Adrenal gland (tissue), 12 donors: ENCODE measurements around the gene DLEC1. TPM values are rescaled to one million over a fixed set of nuclear protein-coding genes. Genes with fewer than 3 reads are reported as not detected.
"Not testable (repeated sequence)": the region's sequence is repeated elsewhere in the genome, so short reads cannot be mapped to it uniquely, and the experiment has no call there.

Source experiments
- DNase-seq, 7 donors: peaks; one replicate each; pipeline ENCODE4 v3.0.0-alpha.2; 2019 to 2020
- H3K27ac ChIP-seq, 5 donors: fragments of 200-600 bp; sonication (generic) in 4 of 5; 1 replicate in 3 of 5; 2 replicates in 2 of 5; pipeline versions ENCODE4 v1.5.1 to v1.8.0; 2016 to 2020; ENCODE audit warnings: mild to moderate bottlenecking in 1 of 5
- H3K27me3 ChIP-seq: fragments of 200-600 bp; 2 replicates; pipeline ENCODE4 v1.8.0; 2021
- H3K36me3 ChIP-seq, 2 donors: fragments of 200-600 bp; replicated peaks in 1 of 2; 1 replicate in 1 of 2; 2 replicates in 1 of 2; pipeline versions ENCODE4 v1.5.1 to v1.8.0; 2018 to 2022
- H3K4me1 ChIP-seq, 2 donors: fragments of 200-600 bp; replicated peaks in 1 of 2; 1 replicate in 1 of 2; 2 replicates in 1 of 2; pipeline versions ENCODE4 v1.5.1 to v1.8.0; 2018 to 2021
- H3K4me3 ChIP-seq, 4 donors: fragments of 200-600 bp; sonication (generic) in 3 of 4; one replicate each; pipeline ENCODE4 v1.5.1; 2016 to 2018
- H3K9me3 ChIP-seq, 3 donors: fragments of 200-600 bp; sonication (generic) in 1 of 3; replicated peaks in 1 of 3; 1 replicate in 2 of 3; 2 replicates in 1 of 3; pipeline versions ENCODE4 v1.5.1 to v1.8.0; 2016 to 2021
- CTCF ChIP-seq, 6 experiments: fragments of 450-650 bp in 4 of 6; fragments of 200-600 bp in 2 of 6; sonication (generic) in 1 of 6; IDR thresholded peaks; 1 replicate in 5 of 6; 2 replicates in 1 of 6; pipeline versions ENCODE4 v1.5.1 to v1.8.0; 2016 to 2021; ENCODE audit warnings: antibody characterized with exemption in 6 of 6, mild to moderate bottlenecking in 2 of 6, moderate library complexity in 1 of 6
- POLR2A ChIP-seq, 2 donors: fragments of 450-650 bp; IDR thresholded peaks; one replicate each; pipeline ENCODE4 v1.6.1; 2017; ENCODE audit warnings: antibody characterized with exemption in 2 of 2, mild to moderate bottlenecking in 2 of 2, moderate library complexity in 1 of 2
- WGBS, 4 donors: extraction: QIAGEN DNeasy Blood & Tissue Kit in 2 of 4; methylation state at CpG; one replicate each; pipeline versions ENCODE4 v1.1.5 to v1.1.7; 2013 to 2017; 5-methylcytosine and 5-hydroxymethylcytosine counted together
- intact Hi-C, 2 donors: fragments of 100-400 bp; cut with DNase I; formaldehyde crosslinking; loops; one replicate each; pipeline versions ENCODE4 v1.14.1 to v1.15.0; 2022 to 2023
- polyA plus RNA-seq, 3 donors: library from polyadenylated mRNA; stranded (reverse); fragments of 200-250 nt in 2 of 3; fragments of 350-450 nt in 1 of 3; fragmentation: Illumina TruSeq in 1 of 3; extraction: RNeasy Lipid Tissue Mini Kit (QIAGEN cat#74804) in 1 of 3; gene quantifications; one replicate each; pipeline ENCODE4 v1.2.3, GENCODE V29; 2013 to 2014
- total RNA-seq, 9 donors: library from RNA; depleted of rRNA in 4 of 9; stranded (reverse); fragments of >200 nt in 4 of 9; fragments of 120-200 nt in 1 of 9; fragmentation: NEBNext Ultra II Directional in 1 of 9; extraction: Animal tissue kit (Norgen Biotek cat#: 25700) in 1 of 9; gene quantifications; one replicate each; pipeline versions ENCODE4 v1.1.0 to v1.2.4, GENCODE V29; 2013 to 2023
- donor health status: healthy with polysubstance abuse.
- donor health status: Bipolar disorder and iron deficiency.
- donor health status: DM: yes; HTN: yes; CAD: no.
- donor health status: DM: no; HTN: no; CAD: no.
- donor health status: DM: no; HTN: no; CAD: no.
- donor health status: DM: yes; HTN: yes; CAD: no.

DLEC1 gene
- total and polyA plus RNA-seq, 12 donors = 0.18 to 2.0 (median 1.1) TPM

- H3K9me3 ChIP-seq = no peaks in the 10 kb centered on the region
- H3K27ac ChIP-seq = no peak overlapping the region
- TF ChIP-seq POLR2A (IDR thresholded peaks at IDR 0.05) (no peak), CTCF (IDR thresholded peaks at IDR 0.05) (no peak)
- H3K4me1 ChIP-seq = peaks cover 19 to 25% of the 10 kb centered on the region in 2 donors
- no peak overlapping the region for H3K4me3 ChIP-seq
- no peak for DNase-seq
- H3K36me3 ChIP-seq = no peaks in the 10 kb centered on the region
- intact Hi-C loops = no loop called here
- no peaks in the 10 kb centered on the region for H3K27me3 ChIP-seq
- WGBS, 4 donors = 95 to 100% (median 98%) methylated on average over 1 of the region's 1 CpG
Observed at GRCh38 chr3:38032328-38032865, 6.6 kb upstream of the DLEC1 start.

GRCh38 chr3:38033586-38033985 lies 5.4 kb upstream of the DLEC1 start:
- DNase-seq, H3K9me3 ChIP-seq, H3K27ac ChIP-seq, intact Hi-C loops, H3K4me3 ChIP-seq, H3K36me3 ChIP-seq, H3K27me3 ChIP-seq: not testable (repeated sequence)
- H3K4me1 ChIP-seq = peaks cover 19 to 25% of the 10 kb centered on the region in 2 donors
- 77 to 85% (median 81%) methylated on average over 6 to 7 of the region's 7 CpGs for WGBS, 4 donors

- intact Hi-C loops = not testable (repeated sequence)
Observed at GRCh38 chr3:38034335-38034734, 4.7 kb upstream of the DLEC1 start.

GRCh38 chr3:38036286-38036685 lies 2.7 kb upstream of the DLEC1 start:
- no peaks in the 10 kb centered on the region for H3K36me3 ChIP-seq
- 86 to 93% (median 88%) methylated on average over 5 of the region's 5 CpGs for WGBS, 4 donors
- no peaks in the 10 kb centered on the region for H3K9me3 ChIP-seq
- no peaks in the 10 kb centered on the region for H3K27me3 ChIP-seq
- intact Hi-C loops = no loop called here
- no peak overlapping the region for H3K27ac ChIP-seq
- DNase-seq = peak in 1 of 7 donors; percentile 4
- peaks cover 2 to 6% of the 10 kb centered on the region in 2 donors for H3K4me1 ChIP-seq
- TF ChIP-seq CTCF (IDR thresholded peaks at IDR 0.05) (no peak), POLR2A (IDR thresholded peaks at IDR 0.05) (no peak)
- H3K4me3 ChIP-seq = no peak overlapping the region

More at GRCh38 chr3:38034335-38034734, 4.7 kb upstream of the DLEC1 start:
- H3K9me3 ChIP-seq, H3K36me3 ChIP-seq, DNase-seq, H3K4me3 ChIP-seq, H3K27ac ChIP-seq, H3K27me3 ChIP-seq: not testable (repeated sequence)
- peaks cover 19 to 25% of the 10 kb centered on the region in 2 donors for H3K4me1 ChIP-seq
- WGBS, 4 donors = 88 to 91% (median 90%) methylated on average over 9 of the region's 9 CpGs

GRCh38 chr3:38036906-38037305 lies 2.1 kb upstream of the DLEC1 start:
- intact Hi-C loops = no loop called here
- no peak for TF ChIP-seq POLR2A (IDR thresholded peaks at IDR 0.05)
- no peak for TF ChIP-seq CTCF (IDR thresholded peaks at IDR 0.05)

More at GRCh38 chr3:38036906-38037305, 2.1 kb upstream of the DLEC1 start:
- Histone ChIP-seq H3K27me3 (no peaks in the 10 kb centered on the region), H3K9me3 (no peaks in the 10 kb centered on the region), H3K27ac (no peak overlapping the region), H3K4me1 (no peaks in the 10 kb centered on the region), H3K36me3 (no peaks in the 10 kb centered on the region), H3K4me3 (no peak overlapping the region)
- WGBS, 4 donors = 60 to 81% (median 77%) methylated on average over 2 to 3 of the region's 3 CpGs
- DNase-seq = peak in 1 of 7 donors; percentile 9
